NCI-H1930 (cell line): ENCODE measurements around the gene C11orf98.
A peak's percentile ranks its signal among the peaks of the same experiment; 100 is the strongest.
"Not testable (repeated sequence)": the region's sequence is repeated elsewhere in the genome, so short reads cannot be mapped to it uniquely, and the experiment has no call there.

Experiments used
- DNase-seq, 2 experiments: peaks; one replicate each; lab custom pipeline; 2025; lab: John Stamatoyannopoulos, UW

The C11orf98 gene

GRCh38 chr11:62665075-62665598 lies at the start of gene C11orf98, which contains the start of gene CSKMT:
Gene C11orf98 (minus strand): TSS chr11:62665210. CDS start chr11:62665169, 41 bp downstream.
Gene CSKMT (plus strand): TSS chr11:62665312. CDS start chr11:62665880, 568 bp downstream.
- peak; percentile 81 to 92 for DNase-seq

GRCh38 chr11:62713343-62713742 lies 48.3 kb upstream of the C11orf98 start:
- DNase-seq = no peak

- DNase-seq = no peak
Measured at GRCh38 chr11:62712861-62713260, 47.9 kb upstream of the C11orf98 start.

- no peak for DNase-seq
Measured at GRCh38 chr11:62712276-62712812, 47.3 kb upstream of the C11orf98 start.

- no peak for DNase-seq
Measured at GRCh38 chr11:62710001-62710345, 45.0 kb upstream of the C11orf98 start.

GRCh38 chr11:62709247-62710000 lies 44.4 kb upstream of the C11orf98 start:
- DNase-seq = peak; percentile 95 to 97

GRCh38 chr11:62708793-62709192 lies 43.8 kb upstream of the C11orf98 start:
- DNase-seq = peak in 1 of 2 experiments; percentile 28

- DNase-seq = no peak
Measured at GRCh38 chr11:62708392-62708791, 43.4 kb upstream of the C11orf98 start.

- peak; percentile 24 to 27 for DNase-seq
Measured at GRCh38 chr11:62707277-62707861, 42.4 kb upstream of the C11orf98 start, which contains the start of the genes BSCL2 and GNG3. Gene BSCL2 (minus strand): TSS chr11:62707424. CDS start chr11:62707195, 229 bp downstream. Gene GNG3 (plus strand): TSS chr11:62707676. CDS start chr11:62708296, 620 bp downstream.

GRCh38 chr11:62706850-62707247 lies 41.8 kb upstream of the C11orf98 start:
- DNase-seq = no peak

- peak; percentile 94 for DNase-seq
Measured at GRCh38 chr11:62705880-62706849, 41.2 kb upstream of the C11orf98 start.

GRCh38 chr11:62705413-62705812 lies 40.4 kb upstream of the C11orf98 start:
- DNase-seq = peak in 1 of 2 experiments; percentile 16

GRCh38 chr11:62703921-62704320 lies 38.9 kb upstream of the C11orf98 start:
- DNase-seq = not testable (repeated sequence)

GRCh38 chr11:62702246-62702645 lies 37.2 kb upstream of the C11orf98 start:
- no peak for DNase-seq

- peak; percentile 53 for DNase-seq
Measured at GRCh38 chr11:62694455-62695167, 29.6 kb upstream of the C11orf98 start.

GRCh38 chr11:62693624-62694023 lies 28.6 kb upstream of the C11orf98 start:
- not testable (repeated sequence) for DNase-seq

- no peak for DNase-seq
Measured at GRCh38 chr11:62689421-62690183, 24.6 kb upstream of the C11orf98 start, which contains the start of gene LRRN4CL. Gene LRRN4CL (minus strand): TSS chr11:62689530. CDS start chr11:62688508, 1,022 bp downstream.

- no peak for DNase-seq
Measured at GRCh38 chr11:62688491-62688890, 23.5 kb upstream of the C11orf98 start.

- DNase-seq = no peak
Measured at GRCh38 chr11:62687508-62688396, 22.7 kb upstream of the C11orf98 start.
